Measurements from ENCODE around the gene MDK.

MDK gene

GRCh38 chr11:46335890-46336562 is 45.4 kb upstream of the MDK start:
- no peak for TF ChIP-seq CTCF (conservative IDR thresholded peaks at IDR 0.05; ENCODE audit: control insufficient read depth, insufficient read depth, low read depth, low read length)
- DNase-seq (ENCODE audit: low read depth): peak; percentile 19
- H3K4me3 ChIP-seq (ENCODE audit: control insufficient read depth, low read depth, low read length): no peak overlapping the region

- no peak for TF ChIP-seq CTCF (conservative IDR thresholded peaks at IDR 0.05; ENCODE audit: control insufficient read depth, insufficient read depth, low read depth, low read length)
- H3K4me3 ChIP-seq (ENCODE audit: control insufficient read depth, low read depth, low read length): no peak overlapping the region
- DNase-seq (ENCODE audit: low read depth): peak; percentile 81
Observed at GRCh38 chr11:46336563-46337180, 44.8 kb upstream of the MDK start.

GRCh38 chr11:46337626-46338345 is 43.7 kb upstream of the MDK start:
- no peak for TF ChIP-seq CTCF (conservative IDR thresholded peaks at IDR 0.05; ENCODE audit: control insufficient read depth, insufficient read depth, low read depth, low read length)
- DNase-seq (ENCODE audit: low read depth): no peak
- H3K4me3 ChIP-seq (ENCODE audit: control insufficient read depth, low read depth, low read length): no peak overlapping the region

GRCh38 chr11:46338636-46338987 is 42.9 kb upstream of the MDK start:
- peak; percentile 23 for DNase-seq (ENCODE audit: low read depth)
- H3K4me3 ChIP-seq (ENCODE audit: control insufficient read depth, low read depth, low read length): no peak overlapping the region
- no peak for TF ChIP-seq CTCF (conservative IDR thresholded peaks at IDR 0.05; ENCODE audit: control insufficient read depth, insufficient read depth, low read depth, low read length)

GRCh38 chr11:46338988-46339666 is 42.3 kb upstream of the MDK start:
- H3K4me3 ChIP-seq (ENCODE audit: control insufficient read depth, low read depth, low read length): no peak overlapping the region
- DNase-seq (ENCODE audit: low read depth): no peak
- TF ChIP-seq CTCF (conservative IDR thresholded peaks at IDR 0.05; ENCODE audit: control insufficient read depth, insufficient read depth, low read depth, low read length): no peak

GRCh38 chr11:46339816-46340215 is 41.7 kb upstream of the MDK start:
- no peak overlapping the region for H3K4me3 ChIP-seq (ENCODE audit: control insufficient read depth, low read depth, low read length)
- TF ChIP-seq CTCF (conservative IDR thresholded peaks at IDR 0.05; ENCODE audit: control insufficient read depth, insufficient read depth, low read depth, low read length): no peak
- DNase-seq (ENCODE audit: low read depth): no peak

Data from fibroblast of mammary gland (primary cell).